K562 (cell line): Measurements from ENCODE around the gene ZNRF1. TPM values are rescaled to one million over a fixed set of nuclear protein-coding genes. Genes with fewer than 3 reads are reported as not detected.

Experiments
- ATAC-seq: fragments of 200-7000 bp; cut with Tn5 transposase; 3 replicates; pipeline ENCODE4 v1.9.1; 2020; ENCODE audit warnings: moderate library complexity
- BruUV-seq: library from RNA; stranded (reverse); fragments of 400-500 nt; replicated peaks from 2 replicates; lab custom pipeline; 2021; lab: Mats Ljungman, UMichigan
- CTCF ChIA-PET: fragments of 300-600 bp; formaldehyde crosslinking; extraction: SDS; loops from one replicate; lab custom pipeline; 2021; ENCODE audit warnings: low intra/inter-chr PET ratio; lab: Yijun Ruan, JAX
- POLR2A ChIA-PET: fragments of 300-600, 350-650 bp; sonication (Branson Sonifier 250); formaldehyde crosslinking; extraction: SDS; loops from one replicate; lab custom pipeline; 2021; ENCODE audit warnings: antibody characterized with exemption, inconsistent platforms; lab: Yijun Ruan, JAX
- DNase-seq, 4 experiments: peaks; one replicate each; pipeline versions ENCODE4 v3.0.0 to v3.0.0-alpha.2; 2011 to 2018; ENCODE audit warnings: low spot score in 3 of 4, mixed read lengths in 3 of 4; ENCODE audit errors: extremely low read depth in 1 of 4
- FAIRE-seq: peaks from 2 replicates; lab custom pipeline; 2011; peaks lifted over from hg19 to GRCh38; lab: Jason Lieb, UNC
- H2AFZ ChIP-seq: 2 replicates; pipeline ENCODE4 v1.6.0; 2011; ENCODE audit warnings: low read depth, low read length, control low read depth, inconsistent platforms
- H3K27ac ChIP-seq: fragments of 200-600 bp; 3 replicates; pipeline ENCODE4 v1.8.0; 2011; ENCODE audit warnings: low read depth, mild to moderate bottlenecking, control low read depth, inconsistent platforms, low read length, moderate library complexity, mixed read lengths; ENCODE audit errors: extremely low read depth
- H3K27me3 ChIP-seq, 2 experiments: fragments of 300-600 bp in 1 of 2; 2 replicates in 1 of 2; 3 replicates in 1 of 2; pipeline versions ENCODE4 v1.6.0 to v1.8.0; 2011; ENCODE audit warnings: inconsistent platforms in 2 of 2, low read length in 2 of 2, mild to moderate bottlenecking in 1 of 2, mixed read lengths in 1 of 2, moderate library complexity in 1 of 2; ENCODE audit not compliant: control insufficient read depth in 2 of 2, insufficient read depth in 2 of 2
- H3K36me3 ChIP-seq: fragments of 300-600 bp; 3 replicates; pipeline ENCODE4 v1.8.0; 2011; ENCODE audit warnings: mild to moderate bottlenecking, low read length, inconsistent platforms; ENCODE audit not compliant: control insufficient read depth, insufficient read depth
- H3K4me1 ChIP-seq, 2 experiments: fragments of 200-600 bp in 1 of 2; replicated peaks in 1 of 2; 2 replicates in 1 of 2; 3 replicates in 1 of 2; pipeline versions ENCODE4 v1.5.1 to v1.8.0; 2011; ENCODE audit warnings: inconsistent platforms in 2 of 2, low read length in 2 of 2, mild to moderate bottlenecking in 1 of 2, mixed read lengths in 1 of 2, moderate library complexity in 1 of 2; ENCODE audit not compliant: control insufficient read depth in 2 of 2, insufficient read depth in 2 of 2
- H3K4me2 ChIP-seq: 2 replicates; pipeline ENCODE4 v1.6.1; 2011; ENCODE audit warnings: low read length, control low read depth, inconsistent platforms, mixed read lengths; ENCODE audit not compliant: insufficient read depth
- H3K4me3 ChIP-seq: fragments of 200-600 bp; sonication (generic), shearing (Covaris generic); 2 replicates; pipeline ENCODE4 v1.5.1; 2016; ENCODE audit warnings: control low read depth, inconsistent platforms
- H3K79me2 ChIP-seq: fragments of 200-600 bp; 3 replicates; pipeline ENCODE4 v1.8.0; 2011; ENCODE audit warnings: low read length, inconsistent platforms; ENCODE audit not compliant: control insufficient read depth, insufficient read depth
- H3K9ac ChIP-seq, 2 experiments: 2 replicates each; pipeline versions ENCODE4 v1.6.0 to v1.6.1; 2011; ENCODE audit warnings: low read depth in 2 of 2, low read length in 2 of 2, control low read depth in 1 of 2, inconsistent platforms in 1 of 2, mild to moderate bottlenecking in 1 of 2, mixed read lengths in 1 of 2; ENCODE audit not compliant: insufficient read depth in 1 of 2
- H3K9me1 ChIP-seq: one replicate; pipeline ENCODE4 v1.6.0; 2011; ENCODE audit warnings: inconsistent platforms, mild to moderate bottlenecking, low read length, moderate library complexity; ENCODE audit not compliant: control insufficient read depth, insufficient read depth
- H3K9me3 ChIP-seq: replicated peaks from 2 replicates; pipeline ENCODE4 v1.5.1; 2011; ENCODE audit warnings: low read depth, low read length, inconsistent platforms; ENCODE audit not compliant: control insufficient read depth, insufficient read depth
- H4K20me1 ChIP-seq: replicated peaks from 2 replicates; pipeline ENCODE4 v1.6.1; 2011; ENCODE audit warnings: low read length, inconsistent platforms, mixed read lengths; ENCODE audit not compliant: control insufficient read depth, insufficient read depth
- CEBPG ChIP-seq, 3 experiments: fragments of 200-800 bp in 1 of 3; sonication (Bioruptor generic) in 1 of 3; sonication (generic) in 1 of 3; formaldehyde crosslinking in 1 of 3; IDR thresholded peaks in 2 of 3; conservative IDR thresholded peaks in 1 of 3; 2 replicates each; pipeline versions ENCODE4 v1.6.1 to v1.8.0; 2016 to 2022; ENCODE audit warnings: missing compliant biosample characterization in 2 of 3, missing genetic modification characterization in 2 of 3, mild to moderate bottlenecking in 1 of 3, missing genetic modification reagents in 1 of 3
- CREM ChIP-seq: IDR thresholded peaks from 2 replicates; pipeline ENCODE4 v1.6.1; 2014; ENCODE audit warnings: antibody characterized with exemption, low read depth
- EWSR1 ChIP-seq: fragments of 450-650 bp; IDR thresholded peaks from 2 replicates; pipeline ENCODE4 v1.6.1; 2018; ENCODE audit warnings: borderline replicate concordance, mild to moderate bottlenecking, low read depth, moderate library complexity; ENCODE audit not compliant: partially characterized antibody
- FIP1L1 ChIP-seq: fragments of 200-400 bp; formaldehyde crosslinking; IDR thresholded peaks from 2 replicates; pipeline ENCODE4 v1.6.1; 2018; ENCODE audit warnings: mild to moderate bottlenecking, low read depth, low read length; ENCODE audit not compliant: poor library complexity, severe bottlenecking
- GABPB1 ChIP-seq: sonication (generic); formaldehyde crosslinking; IDR thresholded peaks from 2 replicates; pipeline ENCODE4 v1.8.0; 2022; ENCODE audit warnings: mild to moderate bottlenecking, missing genetic modification reagents
- KLF1 ChIP-seq: fragments of 450-650 bp; IDR thresholded peaks from 2 replicates; pipeline ENCODE4 v1.6.1; 2016; ENCODE audit warnings: missing genetic modification characterization, missing compliant biosample characterization
- STAT5B ChIP-seq: fragments of 250-450 bp; sonication (Bioruptor Pico); IDR thresholded peaks from 2 replicates; pipeline ENCODE4 v1.8.0; 2021; ENCODE audit warnings: mild to moderate bottlenecking, inconsistent platforms
- TAL1 ChIP-seq: fragments of 450-650 bp; IDR thresholded peaks from 2 replicates; pipeline ENCODE4 v1.6.1; 2016; ENCODE audit warnings: mild to moderate bottlenecking
- ZBTB34 ChIP-seq: fragments of 250-450 bp; sonication (Bioruptor Pico); IDR thresholded peaks from 2 replicates; pipeline ENCODE4 v1.8.0; 2021; ENCODE audit warnings: mild to moderate bottlenecking, moderate library complexity
- ZFX ChIP-seq: sonication (generic); formaldehyde crosslinking; IDR thresholded peaks from 2 replicates; pipeline ENCODE4 v1.8.0; 2022; ENCODE audit warnings: mild to moderate bottlenecking, missing genetic modification reagents, moderate library complexity
- ZNF175 ChIP-seq: fragments of 200-800 bp; sonication (Bioruptor generic); IDR thresholded peaks from 2 replicates; pipeline ENCODE4 v1.6.1; 2016; ENCODE audit warnings: low read depth, mild to moderate bottlenecking, missing genetic modification characterization, missing compliant biosample characterization
- ZNF589 ChIP-seq: fragments of 200-800 bp; sonication (Bioruptor generic); IDR thresholded peaks from 2 replicates; pipeline ENCODE4 v1.6.1; 2016; ENCODE audit warnings: low read depth, missing genetic modification characterization, missing compliant biosample characterization
- WGBS: fragments of 100-300 bp; shearing (Covaris generic); methylation state at CpG from one replicate; pipeline ENCODE4 v1.1.6; 2016; ENCODE audit warnings: low coverage, mixed read lengths; ENCODE audit not compliant: insufficient coverage; ENCODE audit errors: missing lambda C conversion rate; 5-methylcytosine and 5-hydroxymethylcytosine counted together
- in situ Hi-C: fragments of 300-500 bp; cut with MboI; formaldehyde crosslinking; loops from 4 replicates; pipeline ENCODE4 v1.15.0; 2018; ENCODE audit warnings: inconsistent platforms, mixed read lengths
- intact Hi-C: fragments of 100-400 bp; cut with micrococcal nuclease; formaldehyde crosslinking; loops from 2 replicates; pipeline ENCODE4 v1.14.2; 2022
- polyA plus RNA-seq, 8 experiments: library from polyadenylated mRNA; depleted of rRNA in 4 of 8; stranded (reverse) in 5 of 8; unstranded in 3 of 8; fragments of >200 nt; fragmentation: Nextera tagmentation in 2 of 8; fragmentation: Illumina TruSeq in 1 of 8; extraction: Ambion mirVana in 2 of 8; extraction: Trizol in 1 of 8; gene quantifications; 2 replicates each; pipeline versions ENCODE4 v1.2.1 to v1.2.3, GENCODE V29; 2011 to 2014; ENCODE audit warnings: inconsistent platforms in 1 of 8, missing spikeins in 1 of 8
- total RNA-seq, 7 experiments: library from RNA; depleted of rRNA in 6 of 7; stranded (reverse); fragments of >200 nt in 6 of 7; fragmentation: Illumina TruSeq in 2 of 7; extraction: Trizol in 2 of 7; gene quantifications; 2 replicates each; pipeline versions ENCODE4 v1.2.1 to v1.2.3, GENCODE V29; 2011 to 2021; ENCODE audit warnings: low replicate concordance in 1 of 7
- TF ChIP-seq, protein P1 (sequence below): IDR thresholded peaks from 2 replicates; pipeline ENCODE4 v1.6.1; 2011; ENCODE audit not compliant: insufficient read length; ENCODE audit errors: extremely low read depth

Gene ZNRF1
- total and polyA plus RNA-seq, 9 of the 15 experiments (the other 6 are each of a cell fraction or from before 2014, with no cell fraction given) = 9.5 to 37.7 (median 20.0) TPM

DNA sequence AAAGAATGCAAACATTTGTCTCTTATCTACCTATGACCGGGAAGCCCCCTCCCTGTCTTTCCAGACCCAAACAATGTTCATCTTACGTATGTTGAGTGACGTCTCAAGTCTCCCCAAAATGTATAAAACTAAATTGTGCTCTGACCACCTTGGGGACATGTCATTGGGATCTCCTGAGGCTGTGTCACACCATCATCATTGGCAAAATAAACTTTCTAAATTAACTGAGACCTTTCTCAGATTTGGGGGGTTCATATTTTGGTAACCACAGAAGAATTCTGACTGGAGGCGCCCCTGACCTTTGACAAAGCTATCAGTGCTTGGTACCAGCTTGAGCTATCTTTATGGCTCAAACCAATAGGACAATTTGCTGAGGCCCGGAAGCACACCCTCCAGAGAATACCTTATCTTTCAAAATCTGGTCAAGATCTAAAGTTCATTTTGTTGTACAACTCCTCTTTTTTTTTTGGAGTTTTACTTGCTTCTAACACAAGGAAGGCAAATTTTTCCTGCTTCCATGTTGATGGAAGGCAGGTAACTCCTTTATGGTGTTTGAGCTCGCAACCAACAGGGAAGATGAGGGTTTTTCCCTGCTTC is 120.2 kb downstream of the ZNRF1 start:
- no peaks in the 10 kb centered on the region for H3K36me3 ChIP-seq
- H3K79me2 ChIP-seq = no peaks in the 10 kb centered on the region
- H3K9me1 ChIP-seq = no peaks in the 10 kb centered on the region
- DNase-seq (no peak), ATAC-seq (no peak), FAIRE-seq (peak; percentile 23)
- H3K9ac ChIP-seq = no peak overlapping the region
- no peak overlapping the region for H3K4me3 ChIP-seq
- CTCF ChIA-PET = no interaction called here
- no TSS peak for BruUV-seq
- H3K9me3 ChIP-seq = peaks cover 6% of the 10 kb centered on the region; the same call in 1 of the 2 replicates
- no peak overlapping the region for H2AFZ ChIP-seq
- H3K4me2 ChIP-seq = no peak overlapping the region
- TF ChIP-seq FIP1L1 = no peak
- TF ChIP-seq ZBTB34 (CRISPR knock-in tag) = no peak
- TF ChIP-seq CEBPG (CRISPR knock-in tag; IDR thresholded peaks at IDR 0.05) = no peak
- TF ChIP-seq CEBPG (tag; conservative IDR thresholded peaks at IDR 0.05 in 1 of 2, IDR thresholded peaks at IDR 0.05 in 1 of 2) = no peak
- no peak for TF ChIP-seq ZFX (CRISPR knock-in tag)
- TF ChIP-seq KLF1 = no peak
- TF ChIP-seq, protein P1, sequence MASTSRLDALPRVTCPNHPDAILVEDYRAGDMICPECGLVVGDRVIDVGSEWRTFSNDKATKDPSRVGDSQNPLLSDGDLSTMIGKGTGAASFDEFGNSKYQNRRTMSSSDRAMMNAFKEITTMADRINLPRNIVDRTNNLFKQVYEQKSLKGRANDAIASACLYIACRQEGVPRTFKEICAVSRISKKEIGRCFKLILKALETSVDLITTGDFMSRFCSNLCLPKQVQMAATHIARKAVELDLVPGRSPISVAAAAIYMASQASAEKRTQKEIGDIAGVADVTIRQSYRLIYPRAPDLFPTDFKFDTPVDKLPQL = no peak
- no peak for TF ChIP-seq ZNF589
- TF ChIP-seq STAT5B = no peak
- TF ChIP-seq GABPB1 = no peak
- TF ChIP-seq CREM = no peak
- no peak for TF ChIP-seq TAL1
- no peak for TF ChIP-seq EWSR1
- no peak for TF ChIP-seq ZNF175 (CRISPR knock-in tag)
- H3K4me1 ChIP-seq = peaks cover 4 to 27% of the 10 kb centered on the region in 2 experiments; a peak in 4 of 5 replicates
- POLR2A ChIA-PET = no interaction called here
- H4K20me1 ChIP-seq = no peaks in the 10 kb centered on the region
- no peaks in the 10 kb centered on the region for H3K27me3 ChIP-seq
- no peak overlapping the region for H3K27ac ChIP-seq
- intact Hi-C loops = no loop called here
- 48% methylated on average over 6 of the region's 6 CpGs for WGBS
- in situ Hi-C loops = no loop called here
